SK-N-MC (cell line): ENCODE data around the gene TSHZ3.
A peak's percentile ranks its signal among the peaks of the same experiment; 100 is the strongest.

ENCODE experiments used
- EZH2 ChIP-seq: fragments of 200-600 bp; sonication (generic); IDR thresholded peaks from one replicate; pipeline ENCODE4 v1.6.1; 2017; ENCODE audit warnings: antibody characterized with exemption
- POLR2AphosphoS5 ChIP-seq: IDR thresholded peaks from 2 replicates; pipeline ENCODE4 v1.6.1; 2012; ENCODE audit warnings: mild to moderate bottlenecking, low read depth, low read length, borderline replicate concordance

GRCh38 chr19:31278555-31279435 lies 70.4 kb downstream of the TSHZ3 start:
- TF ChIP-seq EZH2 (no peak), POLR2AphosphoS5 (0 out of 2 replicates have a peak, but pooled peaks have one; percentile 13)
